ENCODE data around the gene ACOT7.

The ACOT7 gene

GRCh38 chr1:6243053-6243834 is 150.3 kb downstream of the ACOT7 start:
- Histone ChIP-seq H3K36me3 (replicated peaks) (no peaks in the 10 kb centered on the region), H3K27me3 (replicated peaks) (peaks cover 42% of the 10 kb centered on the region), H3K27ac (no peak overlapping the region), H3K4me3 (ENCODE audit: low read depth, low read length) (no peak overlapping the region)
- in situ Hi-C loops (cut with HindIII; ENCODE audit: low pct_ligation_motif_present, low sequenced_read_pairs), result no loop called here
- DNase-seq, result no peak
- TF ChIP-seq CTCF (IDR thresholded peaks at IDR 0.05; ENCODE audit: low read depth, low read length, missing control alignments), result no peak

GRCh38 chr1:6241887-6242740 is 151.5 kb downstream of the ACOT7 start:
- DNase-seq, result no peak
- Histone ChIP-seq H3K27me3 (replicated peaks) (peaks cover 42% of the 10 kb centered on the region), H3K4me3 (ENCODE audit: low read depth, low read length) (peak overlapping the region; percentile 5)

GRCh38 chr1:6241107-6241886 is 152.3 kb downstream of the ACOT7 start:
- no peak overlapping the region for H3K4me3 ChIP-seq (ENCODE audit: low read depth, low read length)
- in situ Hi-C loops (cut with HindIII; ENCODE audit: low pct_ligation_motif_present, low sequenced_read_pairs), result no loop called here

More at GRCh38 chr1:6241887-6242740, 151.5 kb downstream of the ACOT7 start:
- in situ Hi-C loops (cut with HindIII; ENCODE audit: low pct_ligation_motif_present, low sequenced_read_pairs), result no loop called here
- Histone ChIP-seq H3K27ac (no peak overlapping the region), H3K36me3 (replicated peaks) (no peaks in the 10 kb centered on the region)
- no peak for TF ChIP-seq CTCF (IDR thresholded peaks at IDR 0.05; ENCODE audit: low read depth, low read length, missing control alignments)

GRCh38 chr1:6239950-6240768 is 153.4 kb downstream of the ACOT7 start:
- no peak overlapping the region for H3K27ac ChIP-seq
- no peak overlapping the region for H3K4me3 ChIP-seq (ENCODE audit: low read depth, low read length)
- in situ Hi-C loops (cut with HindIII; ENCODE audit: low pct_ligation_motif_present, low sequenced_read_pairs), result no loop called here
- no peak for TF ChIP-seq CTCF (IDR thresholded peaks at IDR 0.05; ENCODE audit: low read depth, low read length, missing control alignments)
- H3K27me3 ChIP-seq (replicated peaks), result peaks cover 42% of the 10 kb centered on the region
- H3K36me3 ChIP-seq (replicated peaks), result no peaks in the 10 kb centered on the region
- DNase-seq, result no peak

More at GRCh38 chr1:6241107-6241886, 152.3 kb downstream of the ACOT7 start:
- no peaks in the 10 kb centered on the region for H3K36me3 ChIP-seq (replicated peaks)
- H3K27ac ChIP-seq, result no peak overlapping the region
- TF ChIP-seq CTCF (IDR thresholded peaks at IDR 0.05; ENCODE audit: low read depth, low read length, missing control alignments), result no peak
- H3K27me3 ChIP-seq (replicated peaks), result peaks cover 42% of the 10 kb centered on the region
- no peak for DNase-seq

- TF ChIP-seq CTCF (IDR thresholded peaks at IDR 0.05; ENCODE audit: low read depth, low read length, missing control alignments), result no peak
- no peak overlapping the region for H3K27ac ChIP-seq
- H3K4me3 ChIP-seq (ENCODE audit: low read depth, low read length), result no peak overlapping the region
- H3K36me3 ChIP-seq (replicated peaks), result no peaks in the 10 kb centered on the region
- in situ Hi-C loops (cut with HindIII; ENCODE audit: low pct_ligation_motif_present, low sequenced_read_pairs), result no loop called here
- H3K27me3 ChIP-seq (replicated peaks), result peaks cover 37% of the 10 kb centered on the region
- DNase-seq, result no peak
Measured at GRCh38 chr1:6239213-6239752, 154.3 kb downstream of the ACOT7 start.
